ENCODE results near the gene GRK1.
"Not testable (repeated sequence)": the region's sequence is repeated elsewhere in the genome, so short reads cannot be mapped to it uniquely, and the experiment has no call there.

Gene GRK1

GRCh38 chr13:113666951-113667701 is at the start of gene GRK1:
Gene GRK1, plus strand, starts transcription at chr13:113667219. Its CDS starts 168 bp downstream, at chr13:113667387.
- no peak for DNase-seq

DNA sequence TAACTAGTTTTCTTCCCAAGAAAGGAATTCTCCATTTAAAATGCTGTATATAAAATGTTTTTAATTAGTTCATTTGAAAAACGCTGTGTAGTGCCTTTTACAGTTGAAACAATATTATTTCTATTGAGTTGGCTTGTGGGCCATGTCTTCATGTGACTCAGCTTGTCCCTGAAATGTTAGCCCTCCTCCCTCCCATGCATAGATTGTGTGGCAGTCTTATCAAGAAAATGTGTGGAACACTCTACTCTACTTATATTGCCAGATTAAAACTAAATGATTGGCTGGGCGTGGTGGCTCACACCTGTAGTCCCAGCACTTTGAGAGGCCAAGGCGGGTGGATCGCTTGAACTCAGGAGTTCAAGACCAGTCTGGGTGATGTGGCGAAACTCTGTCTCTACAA is 49.1 kb upstream of the GRK1 start:
- no peak for DNase-seq

- no peak for DNase-seq
Measured at GRCh38 chr13:113618455-113618854, 48.6 kb upstream of the GRK1 start.

DNA sequence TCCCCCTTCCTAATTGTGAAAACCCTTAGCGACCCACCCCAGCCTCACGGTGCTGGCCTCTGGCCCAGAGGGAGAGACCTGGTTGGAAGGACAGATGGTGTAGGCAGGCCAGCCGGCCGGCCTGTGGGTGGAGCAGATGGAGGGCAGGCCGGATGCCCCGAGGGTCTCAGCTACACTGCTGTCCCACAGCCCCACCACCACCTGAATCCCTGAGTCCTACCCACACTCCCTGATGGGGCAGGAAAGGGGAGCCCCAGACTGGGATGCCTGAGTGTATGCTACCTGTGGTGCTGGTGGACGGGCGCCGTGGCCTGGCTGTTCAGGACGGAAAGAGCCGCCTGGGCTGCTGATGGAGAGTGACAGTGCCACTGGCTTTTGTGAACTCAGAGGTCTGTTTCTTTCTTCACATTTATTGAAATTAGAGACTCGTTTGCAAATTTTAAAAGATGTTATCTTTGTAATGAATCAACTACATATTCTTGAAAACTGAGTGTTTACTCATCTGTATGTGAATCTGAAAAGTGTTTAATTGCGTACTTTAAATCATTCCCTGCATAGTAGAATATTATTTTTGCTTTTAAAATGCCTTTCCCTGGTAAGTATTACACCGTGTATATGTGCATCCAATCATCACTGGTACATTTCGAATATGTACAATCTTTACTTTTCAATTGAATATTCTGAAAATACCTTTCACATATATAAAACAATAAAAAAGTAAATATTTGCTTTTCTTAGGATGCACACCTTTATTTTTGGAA is 46.8 kb upstream of the GRK1 start:
- DNase-seq: no peak

- no peak for DNase-seq
Measured at GRCh38 chr13:113621046-113621445, 46.0 kb upstream of the GRK1 start.

DNA sequence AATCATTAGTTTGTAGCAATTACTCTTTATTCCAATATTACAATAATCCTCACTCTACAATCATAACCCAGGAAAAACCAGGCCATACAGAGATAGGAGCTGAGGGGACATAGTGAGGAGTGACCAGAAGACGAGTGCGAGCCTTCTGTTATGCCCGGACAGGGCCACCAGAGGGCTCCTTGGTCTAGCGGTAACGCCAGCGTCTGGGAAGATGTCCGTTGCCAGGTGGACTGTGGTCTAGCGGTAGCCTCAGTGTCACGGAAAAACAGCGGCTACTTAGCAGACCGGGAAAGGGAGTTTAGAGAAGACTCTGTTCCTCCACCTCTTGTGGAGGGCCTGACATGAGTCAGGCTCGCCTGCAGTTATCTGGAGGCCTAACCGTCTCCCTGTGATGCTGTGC is 45.5 kb upstream of the GRK1 start:
- not testable (repeated sequence) for DNase-seq

DNA sequence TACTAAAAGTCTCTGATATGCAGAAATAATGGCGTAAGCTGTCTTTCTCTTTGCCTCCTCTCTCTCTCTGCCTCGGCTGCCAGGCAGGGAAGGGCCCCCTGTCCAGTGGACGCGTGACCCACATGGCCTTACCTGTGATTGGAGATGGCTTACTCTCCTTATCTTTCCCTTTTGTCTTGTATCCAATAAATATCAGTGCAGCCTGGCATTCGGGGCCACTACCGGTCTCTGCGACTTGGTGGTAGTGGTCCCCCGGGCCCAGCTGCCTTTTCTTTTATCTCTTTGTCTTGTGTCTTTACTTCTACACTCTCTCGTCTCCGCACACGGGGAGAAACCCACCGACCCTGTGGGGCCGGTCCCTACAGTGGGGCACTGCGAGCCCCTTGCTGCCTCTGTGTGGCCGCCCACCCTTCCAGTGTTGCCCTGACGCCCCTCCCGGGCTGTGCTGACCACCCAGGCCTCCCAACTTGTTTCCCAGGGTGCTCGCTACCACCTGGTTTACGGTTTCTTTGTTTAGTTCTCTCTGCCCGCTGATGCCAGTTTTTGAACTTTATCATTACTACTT is 45.0 kb upstream of the GRK1 start:
- DNase-seq: not testable (repeated sequence)

- no peak for DNase-seq
Measured at GRCh38 chr13:113622791-113623490, 44.1 kb upstream of the GRK1 start.

DNA sequence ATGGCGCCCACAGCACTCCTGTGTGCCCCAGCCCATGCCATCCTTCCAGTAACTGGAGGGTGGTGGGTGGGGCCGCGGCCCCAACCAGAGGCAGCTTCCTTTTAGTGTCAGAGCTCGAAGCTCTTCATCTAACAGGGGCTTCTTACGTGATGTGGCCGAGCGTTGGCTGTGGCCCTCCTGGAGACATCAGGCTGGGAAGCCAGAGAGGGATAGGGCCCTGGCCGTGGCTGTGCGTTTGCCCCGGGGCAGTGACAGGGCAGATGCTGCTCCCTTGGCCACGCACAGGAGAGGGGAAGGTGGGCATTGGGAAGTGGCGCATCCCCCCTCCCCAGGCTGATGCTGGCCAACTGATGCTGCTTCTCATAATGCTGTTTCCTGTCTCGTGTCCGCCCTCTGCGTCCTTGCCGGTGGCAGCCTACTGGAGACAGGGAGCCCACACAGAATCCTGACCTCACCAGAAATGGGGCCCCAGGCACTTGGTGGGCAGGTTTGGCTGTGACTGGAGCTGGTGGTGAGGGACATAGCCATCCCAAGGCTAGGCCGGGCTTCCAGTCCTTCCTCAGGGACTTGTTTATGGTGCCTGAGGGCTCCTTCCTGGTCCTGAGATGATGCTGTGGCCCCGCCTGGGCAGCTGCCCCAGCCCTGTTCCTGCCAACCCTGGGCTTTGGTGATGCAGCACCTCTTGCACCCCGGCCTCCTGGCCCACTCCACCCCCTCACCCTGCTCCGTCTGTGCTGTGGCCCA is 43.4 kb upstream of the GRK1 start:
- no peak for DNase-seq

GRCh38 chr13:113624235-113624587 is 42.8 kb upstream of the GRK1 start:
- no peak for DNase-seq

- not testable (repeated sequence) for DNase-seq
Measured at GRCh38 chr13:113624640-113625304, 42.2 kb upstream of the GRK1 start.

- DNase-seq: no peak
Measured at GRCh38 chr13:113625965-113626721, 40.9 kb upstream of the GRK1 start.

- no peak for DNase-seq
Measured at GRCh38 chr13:113627136-113627535, 39.9 kb upstream of the GRK1 start.

DNA sequence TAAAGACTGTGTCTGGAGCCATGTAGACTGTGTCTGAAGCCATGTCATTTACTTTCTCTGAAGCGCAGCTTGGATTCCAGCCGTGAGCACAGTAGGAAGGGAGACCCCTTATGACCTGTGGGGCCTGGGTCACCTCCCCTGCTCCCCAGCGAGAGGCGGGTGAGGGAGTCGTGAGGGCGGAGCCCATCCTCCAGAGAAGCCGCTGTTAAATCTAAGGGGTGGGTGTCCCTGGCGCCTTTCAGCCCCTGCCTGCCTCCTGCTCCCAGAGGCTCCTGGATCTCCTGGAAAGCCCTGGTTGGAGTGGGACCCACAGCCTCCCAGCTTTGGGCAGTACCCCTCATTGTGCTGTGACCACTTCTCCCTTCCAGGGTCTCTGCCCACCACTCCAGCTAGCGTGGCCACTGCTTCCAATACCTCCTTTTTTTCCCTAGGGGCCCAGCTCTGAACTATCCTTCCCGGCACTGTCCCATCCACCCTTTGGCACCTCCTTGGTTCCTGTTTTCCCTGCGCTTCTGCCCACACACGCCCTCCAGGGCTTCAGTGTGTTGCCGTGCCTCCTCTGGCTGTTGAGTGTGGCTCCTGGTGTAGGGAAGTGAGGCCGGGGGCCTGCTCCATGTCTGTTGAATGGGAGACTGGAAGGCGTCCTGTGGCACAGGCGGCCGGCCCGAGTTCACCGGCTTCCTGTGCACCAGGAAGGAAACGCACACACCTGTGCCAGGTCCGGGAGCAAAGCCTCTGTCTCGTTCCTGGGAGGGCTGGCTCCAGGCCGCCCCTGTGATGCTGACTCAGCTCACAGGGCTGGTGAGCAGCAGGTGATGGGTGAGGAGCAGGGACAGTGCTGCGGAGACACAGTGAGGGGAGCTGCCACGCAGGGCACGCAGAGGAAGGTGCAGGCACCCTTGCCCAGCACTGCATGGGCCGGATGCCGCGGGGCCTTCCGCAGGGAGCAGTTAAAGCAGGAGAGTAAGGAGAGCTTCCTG is 38.4 kb upstream of the GRK1 start:
- no peak for DNase-seq

DNA sequence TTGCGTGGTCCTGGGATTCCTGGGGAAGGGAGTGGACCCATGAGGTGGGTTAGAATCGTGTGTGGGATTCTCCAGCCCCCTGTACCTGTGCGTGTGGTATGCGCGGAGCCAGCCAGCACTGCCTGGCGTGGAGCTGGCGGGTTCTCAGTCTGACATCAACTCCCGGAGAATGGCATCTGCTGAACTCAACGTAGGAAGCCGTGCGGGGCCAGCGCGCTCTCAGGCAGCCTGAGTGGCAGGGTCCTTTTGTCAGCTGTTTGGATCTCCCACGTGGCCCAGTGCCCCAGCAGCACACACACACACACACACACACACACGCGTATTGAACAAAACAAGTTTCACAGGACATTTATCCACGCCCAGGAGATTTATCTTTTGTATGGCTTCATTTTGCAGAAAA is 37.2 kb upstream of the GRK1 start:
- DNase-seq: no peak

DNA sequence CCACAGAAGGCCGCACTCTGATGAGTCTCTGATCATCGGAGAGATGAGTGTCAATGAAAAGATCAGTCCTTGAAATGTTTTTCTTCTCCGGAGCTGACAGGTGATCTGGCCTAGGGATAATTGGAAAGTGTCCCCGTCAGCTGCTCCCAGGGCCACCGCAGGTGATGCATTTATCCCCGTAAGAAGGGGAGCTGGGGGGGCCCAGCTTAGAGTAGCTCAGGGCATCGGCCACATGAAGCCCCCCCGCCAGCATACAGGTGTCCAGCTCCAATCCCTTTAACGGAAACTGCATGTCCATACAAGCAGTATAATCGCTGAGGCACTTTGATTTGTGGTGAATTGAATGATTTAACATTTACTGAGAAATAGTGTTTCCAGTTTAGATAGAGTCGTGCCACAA is 36.7 kb upstream of the GRK1 start:
- no peak for DNase-seq

DNA sequence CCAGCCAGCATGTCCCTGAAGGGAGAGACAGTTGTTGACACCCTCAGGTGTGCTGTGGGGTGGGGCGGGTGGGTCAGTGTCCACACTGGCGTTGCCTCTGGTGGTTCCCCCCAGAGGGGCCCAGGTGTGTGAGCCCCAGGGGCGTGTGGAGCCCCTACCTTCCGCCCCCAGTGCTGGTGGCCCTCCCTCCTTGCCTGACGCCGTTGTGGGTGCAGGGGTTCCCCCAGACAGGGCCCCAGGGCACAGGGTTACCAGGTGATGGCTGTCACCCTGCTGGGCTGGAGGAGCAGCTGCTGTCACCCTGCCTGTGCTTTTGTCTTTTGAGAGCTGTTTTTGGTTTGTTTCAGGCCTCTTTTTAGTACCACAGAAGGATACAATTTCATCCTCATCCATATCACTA is 36.2 kb upstream of the GRK1 start:
- no peak for DNase-seq

GRCh38 chr13:113631341-113632095 is 35.5 kb upstream of the GRK1 start:
- no peak for DNase-seq

Measured in CD4-positive, alpha-beta T cell treated with Interferon alpha-2 for 1 hour (primary cell).